Keratinocyte (primary cell): Measurements from ENCODE around the gene MGP. TPM values are rescaled to one million over a fixed set of nuclear protein-coding genes. Genes with fewer than 3 reads are reported as not detected.

Experiments used
- DNase-seq: peaks from one replicate; pipeline ENCODE4 v3.0.0-alpha.2; 2011; ENCODE audit warnings: low read depth, missing footprints, low spot score
- FAIRE-seq: peaks from 2 replicates; lab custom pipeline; 2011; peaks lifted over from hg19 to GRCh38; lab: Jason Lieb, UNC
- H2AFZ ChIP-seq: 2 replicates; pipeline ENCODE4 v1.6.0; 2012; ENCODE audit warnings: low read length, control low read depth, inconsistent platforms; ENCODE audit not compliant: control insufficient read depth
- H3K27ac ChIP-seq: 2 replicates; pipeline ENCODE4 v1.5.1; 2011; ENCODE audit warnings: low read length; ENCODE audit not compliant: control insufficient read depth, insufficient read depth
- H3K27me3 ChIP-seq: 3 replicates; pipeline ENCODE4 v1.6.0; 2011; ENCODE audit warnings: low read length; ENCODE audit not compliant: control insufficient read depth, insufficient read depth; ENCODE audit errors: extremely low read depth
- H3K36me3 ChIP-seq, 2 experiments: 2 replicates in 1 of 2; 3 replicates in 1 of 2; pipeline ENCODE4 v1.5.1; 2011; ENCODE audit warnings: low read length in 2 of 2, mild to moderate bottlenecking in 1 of 2; ENCODE audit not compliant: control insufficient read depth in 2 of 2, insufficient read depth in 2 of 2; ENCODE audit errors: extremely low read depth in 1 of 2
- H3K4me1 ChIP-seq: 3 replicates; pipeline ENCODE4 v1.5.1; 2011; ENCODE audit warnings: low read length; ENCODE audit not compliant: control insufficient read depth, insufficient read depth; ENCODE audit errors: extremely low read depth
- H3K4me2 ChIP-seq: 3 replicates; pipeline ENCODE4 v1.6.0; 2011; ENCODE audit warnings: low read depth, low read length; ENCODE audit not compliant: control insufficient read depth, insufficient read depth; ENCODE audit errors: extremely low read depth
- H3K4me3 ChIP-seq, 3 experiments: fragments of 200-600 bp in 1 of 3; sonication (generic) in 1 of 3; 2 replicates in 2 of 3; 3 replicates in 1 of 3; pipeline ENCODE4 v1.5.1; 2011 to 2016; ENCODE audit warnings: low read length in 3 of 3, mild to moderate bottlenecking in 3 of 3, control low read depth in 2 of 3, inconsistent platforms in 1 of 3, low read depth in 1 of 3, mixed read lengths in 1 of 3, mixed run types in 1 of 3, moderate library complexity in 1 of 3; ENCODE audit not compliant: control insufficient read depth in 2 of 3, insufficient read depth in 2 of 3; ENCODE audit errors: extremely low read depth in 1 of 3
- H3K79me2 ChIP-seq: 2 replicates; pipeline ENCODE4 v1.6.0; 2012; ENCODE audit warnings: low read length; ENCODE audit not compliant: control insufficient read depth, insufficient read depth
- H3K9ac ChIP-seq: 3 replicates; pipeline ENCODE4 v1.6.0; 2011; ENCODE audit warnings: low read length; ENCODE audit not compliant: control insufficient read depth, insufficient read depth; ENCODE audit errors: extremely low read depth
- H3K9me1 ChIP-seq: 3 replicates; pipeline ENCODE4 v1.6.0; 2011; ENCODE audit warnings: low read length; ENCODE audit not compliant: control insufficient read depth, insufficient read depth; ENCODE audit errors: extremely low read depth
- H3K9me3 ChIP-seq: 2 replicates; pipeline ENCODE4 v1.5.1; 2012; ENCODE audit warnings: low read depth, low read length; ENCODE audit not compliant: control insufficient read depth
- H4K20me1 ChIP-seq: 3 replicates; pipeline ENCODE4 v1.6.0; 2011; ENCODE audit warnings: low read length; ENCODE audit not compliant: control insufficient read depth, insufficient read depth; ENCODE audit errors: extremely low read depth
- dilution Hi-C: fragments of 300-500 bp; cut with MboI; formaldehyde crosslinking; loops from one replicate; pipeline ENCODE4 v1.7.0; 2020; ENCODE audit warnings: low sequenced_read_pairs; ENCODE audit not compliant: extremely low pct_ligation_motif_present
- polyA plus RNA-seq, 5 experiments: library from polyadenylated mRNA; depleted of rRNA in 3 of 5; stranded (reverse) in 3 of 5; stranded (forward) in 1 of 5; unstranded in 1 of 5; fragments of >200 nt; gene quantifications; 1 replicate in 1 of 5; 2 replicates in 3 of 5; 3 replicates in 1 of 5; pipeline versions ENCODE4 v1.2.1 to v1.2.3, GENCODE V29; 2011 to 2012; ENCODE audit warnings: missing spikeins in 2 of 5, low read depth in 1 of 5, low replicate concordance in 1 of 5
- TF ChIP-seq, protein P1 (sequence below), 3 experiments: IDR thresholded peaks in 1 of 3; conservative IDR thresholded peaks in 1 of 3; optimal IDR thresholded peaks in 1 of 3; 2 replicates in 2 of 3; 3 replicates in 1 of 3; pipeline versions ENCODE3 to v1.5.1; 2011; ENCODE audit warnings: low read length in 3 of 3, mild to moderate bottlenecking in 3 of 3, moderate library complexity in 2 of 3, control low read depth in 1 of 3, inconsistent platforms in 1 of 3; ENCODE audit not compliant: insufficient read depth in 2 of 3; ENCODE audit errors: extremely low read depth in 1 of 3

MGP gene
- polyA plus RNA-seq, 1 donor (not counting 4 experiments of a cell fraction or from before 2014, with no cell fraction given) = 0.24 TPM

DNA sequence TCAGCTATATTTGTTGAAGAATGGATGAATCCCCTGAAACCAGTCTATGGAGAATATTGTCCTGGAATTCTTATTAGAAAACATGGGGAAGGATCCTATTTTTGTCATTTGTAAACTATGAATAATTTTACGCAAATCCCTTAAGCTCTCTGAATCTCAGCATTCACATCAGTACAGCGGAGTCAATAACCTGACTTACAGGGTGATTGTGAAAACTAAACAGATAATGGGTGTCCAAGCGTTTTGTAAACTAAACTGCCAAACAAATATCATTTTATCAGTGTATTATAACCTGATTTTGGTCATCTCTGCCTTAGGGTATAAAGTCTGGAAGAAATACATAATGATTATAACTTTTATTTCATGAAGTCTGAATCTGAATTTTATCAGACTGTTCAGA is 52.3 kb downstream of the MGP start:
- TF ChIP-seq, protein P1, sequence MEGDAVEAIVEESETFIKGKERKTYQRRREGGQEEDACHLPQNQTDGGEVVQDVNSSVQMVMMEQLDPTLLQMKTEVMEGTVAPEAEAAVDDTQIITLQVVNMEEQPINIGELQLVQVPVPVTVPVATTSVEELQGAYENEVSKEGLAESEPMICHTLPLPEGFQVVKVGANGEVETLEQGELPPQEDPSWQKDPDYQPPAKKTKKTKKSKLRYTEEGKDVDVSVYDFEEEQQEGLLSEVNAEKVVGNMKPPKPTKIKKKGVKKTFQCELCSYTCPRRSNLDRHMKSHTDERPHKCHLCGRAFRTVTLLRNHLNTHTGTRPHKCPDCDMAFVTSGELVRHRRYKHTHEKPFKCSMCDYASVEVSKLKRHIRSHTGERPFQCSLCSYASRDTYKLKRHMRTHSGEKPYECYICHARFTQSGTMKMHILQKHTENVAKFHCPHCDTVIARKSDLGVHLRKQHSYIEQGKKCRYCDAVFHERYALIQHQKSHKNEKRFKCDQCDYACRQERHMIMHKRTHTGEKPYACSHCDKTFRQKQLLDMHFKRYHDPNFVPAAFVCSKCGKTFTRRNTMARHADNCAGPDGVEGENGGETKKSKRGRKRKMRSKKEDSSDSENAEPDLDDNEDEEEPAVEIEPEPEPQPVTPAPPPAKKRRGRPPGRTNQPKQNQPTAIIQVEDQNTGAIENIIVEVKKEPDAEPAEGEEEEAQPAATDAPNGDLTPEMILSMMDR (optimal IDR thresholded peaks at IDR 0.05 in 1 of 3, IDR thresholded peaks at IDR 0.05 in 1 of 3, conservative IDR thresholded peaks at IDR 0.05 in 1 of 3; ENCODE audit: extremely low read depth in 1 of 3, insufficient read depth in 2 of 3, low read length in 3 of 3) = no peak
- Histone ChIP-seq H3K9me3 (no peaks in the 10 kb centered on the region), H3K36me3 (no peaks in the 10 kb centered on the region), H3K9me1 (no peaks in the 10 kb centered on the region), H3K27ac (no peak overlapping the region), H3K4me3 (no peak overlapping the region), H3K27me3 (no peaks in the 10 kb centered on the region), H3K4me2 (no peak overlapping the region), H3K79me2 (no peaks in the 10 kb centered on the region), H3K4me1 (peaks cover 12% of the 10 kb centered on the region), H3K9ac (no peak overlapping the region), H4K20me1 (no peaks in the 10 kb centered on the region), H2AFZ (no peak overlapping the region)
- DNase-seq = no peak
- FAIRE-seq = no peak
- dilution Hi-C loops = no loop called here

Other genes with a start within 250 kb of the MGP start
- 0.03 to 0.06 TPM (median 0.03 TPM) in 3 replicates for gene GUCY2C, start 189.3 kb downstream of the MGP start, polyA plus RNA-seq
- gene WBP11, start 82.4 kb downstream of the MGP start, polyA plus RNA-seq = 4.8 to 21.0 TPM (median 13.1 TPM) in 3 replicates
- gene C12orf60, start 82.2 kb downstream of the MGP start, polyA plus RNA-seq = 1.3 to 3.2 TPM (median 2.4 TPM) in 3 replicates
- not detected in 3 replicates for gene SMCO3, start 71.7 kb downstream of the MGP start, polyA plus RNA-seq
- gene ART4, start 42.3 kb downstream of the MGP start, polyA plus RNA-seq = not detected in 3 replicates
- gene ERP27, start 52.7 kb upstream of the MGP start, polyA plus RNA-seq = 0.06 to 0.18 TPM (median 0.17 TPM) in 3 replicates
- gene ARHGDIB, start 75.7 kb upstream of the MGP start, polyA plus RNA-seq = 78.5 to 190 TPM (median 164 TPM) in 3 replicates
- gene PDE6H, start 87.2 kb upstream of the MGP start, polyA plus RNA-seq = not detected in 3 replicates